Neuron (in vitro differentiated cells): ENCODE data around the gene EN2.

Experiments
- H2AFZ ChIP-seq: one replicate; pipeline ENCODE4 v1.6.1; 2013; ENCODE audit warnings: low read depth, mild to moderate bottlenecking, inconsistent platforms, low read length, moderate library complexity
- H3K27me3 ChIP-seq: one replicate; pipeline ENCODE4 v1.6.1; 2013; ENCODE audit warnings: low read length; ENCODE audit not compliant: insufficient read depth
- H3K36me3 ChIP-seq: one replicate; pipeline ENCODE4 v1.6.1; 2013; ENCODE audit warnings: low read length; ENCODE audit not compliant: insufficient read depth
- H3K4me1 ChIP-seq: one replicate; pipeline ENCODE4 v1.6.1; 2013; ENCODE audit warnings: low read length; ENCODE audit not compliant: insufficient read depth
- H3K4me3 ChIP-seq: 2 replicates; pipeline ENCODE4 v1.5.1; 2013; ENCODE audit warnings: mild to moderate bottlenecking, low read length, moderate library complexity
- H3K9me3 ChIP-seq: one replicate; pipeline ENCODE4 v1.6.1; 2013; ENCODE audit warnings: low read length

EN2 gene

DNA sequence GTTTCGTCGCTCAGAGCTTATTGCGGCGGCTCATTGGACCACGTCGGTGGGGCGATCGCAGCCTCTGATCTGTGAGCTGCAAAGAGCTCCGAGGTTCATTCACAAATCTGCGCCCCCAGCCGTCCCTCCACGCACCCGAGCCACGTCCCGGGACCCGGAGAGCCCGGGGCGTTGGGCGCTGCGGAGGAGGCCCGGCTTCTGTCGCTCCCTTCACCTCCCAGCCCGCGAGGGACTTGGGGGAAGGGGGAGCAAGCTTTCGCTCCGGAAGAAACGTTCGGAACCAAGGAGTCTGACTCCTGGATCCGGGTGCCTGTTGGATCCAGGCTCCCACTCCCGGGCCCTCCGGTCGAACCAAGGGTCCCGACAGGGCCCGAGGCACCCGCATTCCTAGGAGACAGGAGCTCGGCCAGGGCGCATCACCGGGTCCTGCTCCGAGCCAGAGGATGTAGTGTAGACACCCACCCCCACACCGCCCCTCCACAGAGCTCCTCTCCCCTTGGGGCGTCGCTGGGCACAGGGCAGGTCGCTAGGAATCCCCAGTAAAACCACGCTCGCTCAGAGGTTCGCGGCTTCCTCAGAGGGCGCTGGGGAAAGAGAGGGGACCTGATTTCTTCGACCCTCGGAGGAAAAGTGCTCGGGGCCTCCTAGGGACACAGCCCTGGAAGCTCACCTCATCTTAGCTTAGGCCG is 7.9 kb upstream of the EN2 start:
- Histone ChIP-seq H3K36me3 (no peaks in the 10 kb centered on the region), H3K27me3 (peaks cover 94% of the 10 kb centered on the region), H3K9me3 (peaks cover 6% of the 10 kb centered on the region), H3K4me3 (no peak overlapping the region), H3K4me1 (peaks cover 28% of the 10 kb centered on the region), H2AFZ (peak overlapping the region; percentile 32)

DNA sequence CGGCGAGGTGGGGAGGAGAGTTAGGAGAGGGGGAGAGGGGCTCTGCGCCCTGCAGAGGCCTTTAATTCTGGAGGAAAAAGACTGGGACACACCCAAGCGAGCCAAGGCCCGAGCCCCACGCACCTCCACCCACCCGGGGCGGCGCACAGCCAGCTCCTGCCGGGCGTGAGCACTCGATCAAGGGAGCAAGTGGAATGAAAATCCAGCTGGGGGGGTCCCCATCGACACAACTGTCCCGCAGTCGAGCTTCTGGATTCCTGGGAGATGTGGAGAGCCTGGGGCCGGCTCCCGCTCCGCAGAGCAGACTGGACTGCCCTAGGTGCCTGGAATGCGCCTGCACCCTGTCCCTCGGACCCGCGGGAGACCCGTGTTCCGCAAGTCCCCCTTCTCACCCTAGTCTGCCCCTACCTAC is 7.4 kb upstream of the EN2 start:
- peaks cover 2% of the 10 kb centered on the region for H3K9me3 ChIP-seq
- H3K4me1 ChIP-seq, result peaks cover 33% of the 10 kb centered on the region
- no peak overlapping the region for H2AFZ ChIP-seq
- no peak overlapping the region for H3K4me3 ChIP-seq
- no peaks in the 10 kb centered on the region for H3K36me3 ChIP-seq
- peaks cover 94% of the 10 kb centered on the region for H3K27me3 ChIP-seq

GRCh38 chr7:155450970-155451801 is 6.7 kb upstream of the EN2 start:
- H2AFZ ChIP-seq, result no peak overlapping the region
- peaks cover 94% of the 10 kb centered on the region for H3K27me3 ChIP-seq
- H3K9me3 ChIP-seq, result no peaks in the 10 kb centered on the region
- no peak overlapping the region for H3K4me3 ChIP-seq
- peaks cover 39% of the 10 kb centered on the region for H3K4me1 ChIP-seq
- H3K36me3 ChIP-seq, result no peaks in the 10 kb centered on the region

GRCh38 chr7:155451840-155452239 is 6.1 kb upstream of the EN2 start:
- Histone ChIP-seq H2AFZ (no peak overlapping the region), H3K4me3 (no peak overlapping the region)

GRCh38 chr7:155452505-155453295 is 5.2 kb upstream of the EN2 start:
- H3K9me3 ChIP-seq, result no peaks in the 10 kb centered on the region
- H3K27me3 ChIP-seq, result peaks cover 88% of the 10 kb centered on the region
- peaks cover 49% of the 10 kb centered on the region for H3K4me1 ChIP-seq
- no peak overlapping the region for H2AFZ ChIP-seq
- no peaks in the 10 kb centered on the region for H3K36me3 ChIP-seq
- no peak overlapping the region for H3K4me3 ChIP-seq

More at GRCh38 chr7:155451840-155452239, 6.1 kb upstream of the EN2 start:
- Histone ChIP-seq H3K27me3 (peaks cover 96% of the 10 kb centered on the region), H3K36me3 (no peaks in the 10 kb centered on the region), H3K9me3 (no peaks in the 10 kb centered on the region), H3K4me1 (peaks cover 46% of the 10 kb centered on the region)

DNA sequence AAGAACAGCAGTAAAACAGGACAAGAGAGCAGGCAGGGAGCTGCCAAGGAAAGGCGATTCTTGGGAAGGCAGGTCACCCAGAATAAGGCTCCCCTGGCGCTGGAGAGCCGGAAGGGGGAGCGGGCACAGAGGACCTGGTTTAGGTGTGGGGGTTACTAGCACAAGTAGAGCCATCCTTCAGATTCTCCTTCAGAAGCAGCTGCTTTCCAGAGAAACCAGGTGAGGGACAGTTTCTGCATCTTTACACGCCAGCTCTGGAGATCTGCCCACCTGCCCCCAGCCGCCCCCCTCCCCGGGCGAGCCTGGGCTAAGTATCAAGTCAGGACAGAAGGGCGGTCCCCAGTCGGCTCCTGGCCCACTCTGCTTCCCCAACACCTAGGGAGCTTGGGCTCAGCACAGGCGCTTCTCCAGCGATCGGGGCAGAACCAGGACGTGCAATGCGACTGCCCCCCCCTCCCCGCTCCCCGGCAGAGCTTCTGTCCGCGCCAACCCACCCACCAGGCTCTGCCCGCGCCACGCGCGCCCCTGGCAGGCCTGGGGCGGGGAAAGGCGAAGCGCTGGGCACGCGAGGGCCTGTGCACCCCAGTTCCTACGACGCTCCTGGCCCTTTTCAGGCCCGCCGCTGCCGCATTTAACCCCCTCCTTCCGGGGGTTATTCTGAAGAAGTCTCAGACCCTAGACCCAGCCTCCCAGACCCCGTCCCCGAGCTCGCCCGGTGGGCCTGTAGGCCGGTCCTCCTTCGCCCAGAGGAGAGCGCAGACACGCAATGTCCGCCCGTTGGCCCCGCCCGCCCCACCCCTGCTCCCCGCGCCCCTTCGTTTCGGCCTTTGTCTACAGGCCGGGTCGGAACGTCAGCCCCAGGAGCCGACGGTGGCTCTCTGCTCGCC is 4.4 kb upstream of the EN2 start:
- H3K4me1 ChIP-seq, result peaks cover 46% of the 10 kb centered on the region
- no peaks in the 10 kb centered on the region for H3K36me3 ChIP-seq
- no peaks in the 10 kb centered on the region for H3K9me3 ChIP-seq
- H2AFZ ChIP-seq, result peak overlapping the region; percentile 74
- peaks cover 80% of the 10 kb centered on the region for H3K27me3 ChIP-seq
- peak overlapping the region; percentile 44 for H3K4me3 ChIP-seq

- H2AFZ ChIP-seq, result peak overlapping the region; percentile 74
- H3K36me3 ChIP-seq, result no peaks in the 10 kb centered on the region
- H3K4me1 ChIP-seq, result peaks cover 38% of the 10 kb centered on the region
- H3K9me3 ChIP-seq, result no peaks in the 10 kb centered on the region
- peaks cover 71% of the 10 kb centered on the region for H3K27me3 ChIP-seq
- H3K4me3 ChIP-seq, result peak overlapping the region; percentile 44
Observed at GRCh38 chr7:155454183-155455112, 3.5 kb upstream of the EN2 start.

- H3K4me1 ChIP-seq, result peaks cover 41% of the 10 kb centered on the region
Observed at GRCh38 chr7:155455132-155455693, 2.7 kb upstream of the EN2 start.

GRCh38 chr7:155455776-155456737 is 1.9 kb upstream of the EN2 start:
- H2AFZ ChIP-seq, result peak overlapping the region; percentile 93
- H3K4me1 ChIP-seq, result peaks cover 48% of the 10 kb centered on the region
- H3K9me3 ChIP-seq, result no peaks in the 10 kb centered on the region
- H3K4me3 ChIP-seq, result peak overlapping the region; percentile 62
- H3K36me3 ChIP-seq, result no peaks in the 10 kb centered on the region
- H3K27me3 ChIP-seq, result peaks cover 55% of the 10 kb centered on the region

More at GRCh38 chr7:155455132-155455693, 2.7 kb upstream of the EN2 start:
- no peaks in the 10 kb centered on the region for H3K9me3 ChIP-seq
- H3K36me3 ChIP-seq, result no peaks in the 10 kb centered on the region
- peaks cover 63% of the 10 kb centered on the region for H3K27me3 ChIP-seq
- H3K4me3 ChIP-seq, result peak overlapping the region; percentile 44
- H2AFZ ChIP-seq, result peak overlapping the region; percentile 74

GRCh38 chr7:155456738-155457543 is 988 bp upstream of the EN2 start:
- Histone ChIP-seq H2AFZ (peak overlapping the region; percentile 93), H3K27me3 (peaks cover 46% of the 10 kb centered on the region), H3K4me3 (peak overlapping the region; percentile 62), H3K9me3 (no peaks in the 10 kb centered on the region), H3K36me3 (peaks cover 2% of the 10 kb centered on the region), H3K4me1 (peaks cover 52% of the 10 kb centered on the region)
